Stimulated activated naive CD8-positive, alpha-beta T cell treated with anti-CD3 and anti-CD28 coated beads, Interleukin-15, Interleukin-2, amounts not matched to agents 100 U/mL and 50 U/mL, for 24 hours (primary cell): Measurements from ENCODE around the gene ZNHIT2.

ENCODE experiments used
- ATAC-seq: fragments of 150-1000 bp; cut with Tn5 transposase; one replicate; pipeline ENCODE4 v1.10.0; 2021
- DNase-seq: peaks from one replicate; pipeline ENCODE4 v3.0.0; 2021

ZNHIT2 gene

DNA sequence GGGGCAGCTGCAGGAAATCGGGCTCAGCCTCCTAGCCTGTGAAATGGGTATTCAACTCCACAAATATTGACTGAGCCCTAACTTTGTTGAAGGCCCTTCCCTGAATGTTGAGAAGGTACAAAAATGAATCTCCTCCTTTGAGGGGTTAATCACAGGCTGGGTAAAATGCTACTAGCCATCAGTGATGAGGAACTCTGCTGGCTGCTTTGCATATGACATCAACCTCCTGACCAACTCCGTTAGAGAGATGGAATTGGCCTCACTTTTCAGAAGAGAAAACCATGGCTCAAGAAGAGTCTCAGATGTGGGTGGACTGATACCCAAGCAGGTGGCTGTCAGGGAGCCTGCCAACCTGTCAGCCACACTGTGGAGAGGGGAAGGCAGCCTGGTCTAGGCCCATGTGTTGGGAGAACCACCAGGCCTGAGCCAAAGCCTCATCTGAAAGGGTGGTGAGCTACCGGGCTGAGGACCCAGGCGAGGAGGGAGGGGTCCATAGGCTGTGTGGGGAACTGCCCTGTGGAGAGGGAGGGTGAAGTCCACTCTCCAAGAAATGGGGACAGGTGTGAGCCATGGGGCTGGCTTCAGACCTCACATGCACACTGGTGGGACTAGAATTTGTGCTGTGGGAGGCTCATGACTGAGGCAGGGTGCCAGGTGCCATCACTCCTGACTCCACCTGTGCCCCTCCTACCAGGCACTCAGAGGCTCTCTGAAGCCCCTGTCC lies 45.4 kb downstream of the ZNHIT2 start:
- DNase-seq, result no peak

DNA sequence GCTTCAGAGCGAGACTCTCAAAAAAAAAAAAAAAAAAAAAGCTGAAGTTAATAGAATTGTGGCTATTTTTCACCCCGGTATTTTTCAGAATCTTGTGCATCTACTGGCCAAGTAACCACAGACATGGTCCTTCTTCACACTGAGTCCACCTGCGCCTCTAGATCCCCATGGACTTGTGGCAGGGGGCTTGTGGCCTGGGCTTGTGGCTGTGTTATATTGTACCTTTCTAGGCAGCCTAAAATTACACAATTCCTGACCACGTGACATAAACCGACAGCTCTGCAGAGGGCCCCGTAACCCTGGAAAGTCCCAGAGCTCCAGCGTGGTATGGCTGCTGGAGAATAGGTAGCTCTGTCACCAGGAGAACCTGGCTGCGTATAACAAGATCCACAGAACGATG lies 48.3 kb downstream of the ZNHIT2 start:
- DNase-seq (no peak), ATAC-seq (no peak)

More for the DNA sequence above, 45.4 kb downstream of the ZNHIT2 start:
- no peak for ATAC-seq

DNA sequence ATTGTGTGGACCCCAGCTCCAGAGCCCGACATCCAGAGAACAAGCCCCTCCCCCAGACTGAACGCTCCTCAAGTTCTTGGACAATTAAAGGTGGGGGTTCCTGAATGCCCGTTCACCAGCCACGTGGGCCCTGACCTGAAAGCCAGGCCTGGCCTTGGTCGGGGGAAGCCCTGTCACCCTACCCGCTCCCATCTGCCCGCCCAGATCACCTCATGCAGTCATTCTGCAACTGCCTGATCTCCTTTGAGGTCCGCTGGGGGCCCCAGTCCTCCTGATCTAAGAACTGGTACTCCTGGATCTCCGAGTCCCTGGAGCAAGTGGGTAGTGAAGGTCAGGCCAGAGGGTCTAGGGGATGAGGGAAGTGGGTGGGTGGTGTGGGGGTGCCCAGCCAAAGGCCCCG lies 50.1 kb downstream of the ZNHIT2 start:
- no peak for ATAC-seq
- DNase-seq, result no peak

DNA sequence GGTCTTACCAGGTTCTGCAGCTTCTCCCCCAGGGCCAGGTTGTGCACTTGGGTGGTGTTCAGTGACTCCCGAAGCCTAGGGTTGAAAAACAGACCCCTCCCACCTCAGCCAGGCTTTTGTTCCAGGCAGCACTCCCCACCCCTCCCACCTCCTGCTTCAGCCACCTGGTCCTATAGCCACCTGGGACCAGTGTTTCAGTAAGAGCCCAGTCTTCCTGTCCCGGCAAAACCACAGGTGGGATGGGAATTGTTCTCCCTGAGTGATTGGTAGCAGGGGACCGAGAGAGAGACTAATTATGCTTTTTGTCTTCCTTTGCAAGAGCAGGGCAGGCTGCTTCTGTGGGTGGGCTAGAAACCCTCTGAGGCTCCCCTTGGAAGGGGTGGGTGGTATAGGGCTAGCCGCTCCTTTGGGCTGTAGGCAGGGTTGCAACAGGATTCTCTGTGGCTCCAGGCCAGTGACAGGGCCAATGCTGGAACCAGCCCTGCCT lies 50.7 kb downstream of the ZNHIT2 start:
- ATAC-seq, result no peak
- no peak for DNase-seq
